Testis (tissue), 2 donors: Measurements from ENCODE around the gene CDH13.

ENCODE experiments used
- POLR2A ChIP-seq: fragments of 450-650 bp; IDR thresholded peaks from one replicate; pipeline ENCODE4 v1.6.1; 2017; ENCODE audit warnings: antibody characterized with exemption, mild to moderate bottlenecking, moderate library complexity
- TF ChIP-seq, protein P1 (sequence below), 3 experiments: fragments of 450-650 bp in 2 of 3; fragments of 200-600 bp in 1 of 3; sonication (generic) in 1 of 3; IDR thresholded peaks; one replicate each; pipeline ENCODE4 v1.5.1; 2016 to 2019; ENCODE audit warnings: antibody characterized with exemption in 3 of 3, mild to moderate bottlenecking in 2 of 3, moderate library complexity in 1 of 3

DNA sequence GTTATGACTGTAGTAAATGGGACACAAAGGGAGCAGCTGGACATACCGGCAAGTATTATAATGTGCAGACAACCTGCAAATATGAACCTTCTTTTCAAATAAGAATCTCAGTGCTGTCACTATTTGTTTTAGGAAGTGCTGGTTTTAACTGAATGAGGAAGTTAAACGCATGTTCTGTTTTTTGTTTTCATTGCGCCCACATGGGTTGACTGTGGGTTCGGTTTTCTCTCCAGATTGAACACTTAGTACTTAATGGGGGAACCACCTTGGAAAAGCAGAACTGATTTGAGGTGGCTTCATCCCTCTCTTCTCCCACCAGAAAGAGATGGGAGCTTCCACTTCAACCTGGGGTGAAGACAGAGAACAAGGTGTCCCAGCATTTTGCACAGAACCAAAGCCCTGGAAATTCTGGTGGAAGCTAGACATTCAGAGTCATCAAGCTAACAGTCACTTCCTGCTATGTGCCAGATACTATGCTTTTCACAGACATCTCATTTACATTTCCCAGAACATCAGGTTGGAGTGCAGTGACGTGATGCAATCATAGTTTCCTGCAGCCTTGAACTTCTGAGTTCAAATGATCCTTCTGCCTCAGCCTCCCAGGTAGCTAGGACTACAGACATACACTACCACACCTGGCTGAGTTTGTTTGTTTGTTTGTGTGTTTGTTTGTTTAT lies 149.8 kb downstream of the CDH13 start:
- TF ChIP-seq, protein P1, sequence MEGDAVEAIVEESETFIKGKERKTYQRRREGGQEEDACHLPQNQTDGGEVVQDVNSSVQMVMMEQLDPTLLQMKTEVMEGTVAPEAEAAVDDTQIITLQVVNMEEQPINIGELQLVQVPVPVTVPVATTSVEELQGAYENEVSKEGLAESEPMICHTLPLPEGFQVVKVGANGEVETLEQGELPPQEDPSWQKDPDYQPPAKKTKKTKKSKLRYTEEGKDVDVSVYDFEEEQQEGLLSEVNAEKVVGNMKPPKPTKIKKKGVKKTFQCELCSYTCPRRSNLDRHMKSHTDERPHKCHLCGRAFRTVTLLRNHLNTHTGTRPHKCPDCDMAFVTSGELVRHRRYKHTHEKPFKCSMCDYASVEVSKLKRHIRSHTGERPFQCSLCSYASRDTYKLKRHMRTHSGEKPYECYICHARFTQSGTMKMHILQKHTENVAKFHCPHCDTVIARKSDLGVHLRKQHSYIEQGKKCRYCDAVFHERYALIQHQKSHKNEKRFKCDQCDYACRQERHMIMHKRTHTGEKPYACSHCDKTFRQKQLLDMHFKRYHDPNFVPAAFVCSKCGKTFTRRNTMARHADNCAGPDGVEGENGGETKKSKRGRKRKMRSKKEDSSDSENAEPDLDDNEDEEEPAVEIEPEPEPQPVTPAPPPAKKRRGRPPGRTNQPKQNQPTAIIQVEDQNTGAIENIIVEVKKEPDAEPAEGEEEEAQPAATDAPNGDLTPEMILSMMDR (IDR thresholded peaks at IDR 0.05) = no peak
- no peak for TF ChIP-seq POLR2A
